Liver (tissue), 9 donors: ENCODE results near the gene TMEM131. TPM values are rescaled to one million over a fixed set of nuclear protein-coding genes. Genes with fewer than 3 reads are reported as not detected.

Source experiments
- DNase-seq: peaks from one replicate; pipeline ENCODE4 v3.0.0-alpha.2; 2017; ENCODE audit warnings: low spot score
- H3K27ac ChIP-seq, 2 donors: one replicate each; pipeline ENCODE4 v1.7.0; 2013; ENCODE audit warnings: inconsistent platforms in 2 of 2, low read length in 2 of 2, control low read depth in 1 of 2, low read depth in 1 of 2, mild to moderate bottlenecking in 1 of 2
- H3K27me3 ChIP-seq, 4 donors: one replicate each; pipeline versions ENCODE4 v1.6.1 to v1.7.0; 2013; ENCODE audit warnings: low read length in 3 of 4, inconsistent platforms in 1 of 4, mild to moderate bottlenecking in 1 of 4, moderate library complexity in 1 of 4; ENCODE audit not compliant: control insufficient read depth in 4 of 4, insufficient read depth in 4 of 4
- H3K36me3 ChIP-seq, 4 donors: one replicate each; pipeline versions ENCODE4 v1.6.1 to v1.7.0; 2013; ENCODE audit warnings: low read length in 3 of 4, mild to moderate bottlenecking in 3 of 4, low read depth in 1 of 4, moderate library complexity in 1 of 4; ENCODE audit not compliant: control insufficient read depth in 4 of 4, insufficient read depth in 3 of 4
- H3K4me1 ChIP-seq, 4 donors: one replicate each; pipeline versions ENCODE4 v1.6.1 to v1.7.0; 2013; ENCODE audit warnings: low read length in 3 of 4, mild to moderate bottlenecking in 3 of 4, moderate library complexity in 1 of 4; ENCODE audit not compliant: control insufficient read depth in 4 of 4, insufficient read depth in 4 of 4
- H3K4me3 ChIP-seq, 3 donors: one replicate each; pipeline versions ENCODE4 v1.6.1 to v1.7.0; 2013; ENCODE audit warnings: low read length in 3 of 3, control low read depth in 1 of 3, low read depth in 1 of 3, mild to moderate bottlenecking in 1 of 3
- H3K9ac ChIP-seq, 2 donors: one replicate each; pipeline ENCODE4 v1.7.0; 2013; ENCODE audit warnings: low read length in 2 of 2, mild to moderate bottlenecking in 2 of 2, moderate library complexity in 2 of 2, control low read depth in 1 of 2, low read depth in 1 of 2
- H3K9me3 ChIP-seq, 4 donors: one replicate each; pipeline versions ENCODE4 v1.6.1 to v1.7.0; 2013; ENCODE audit warnings: low read length in 3 of 4; ENCODE audit not compliant: control insufficient read depth in 4 of 4
- FOXA1 ChIP-seq: IDR thresholded peaks from 2 replicates; pipeline ENCODE4 v1.6.1; 2016; ENCODE audit warnings: antibody characterized with exemption
- GABPA ChIP-seq, 2 donors: IDR thresholded peaks in 1 of 2; conservative IDR thresholded peaks in 1 of 2; 2 replicates each; pipeline ENCODE4 v1.6.1; 2016; ENCODE audit warnings: antibody characterized with exemption in 2 of 2, mild to moderate bottlenecking in 1 of 2, moderate library complexity in 1 of 2
- HNF4A ChIP-seq, 2 donors: conservative IDR thresholded peaks; 2 replicates each; pipeline ENCODE4 v1.6.1; 2016; ENCODE audit warnings: antibody characterized with exemption in 2 of 2, mild to moderate bottlenecking in 2 of 2
- HNF4G ChIP-seq: IDR thresholded peaks from 2 replicates; pipeline ENCODE4 v1.6.1; 2016; ENCODE audit warnings: antibody characterized with exemption
- JUND ChIP-seq, 2 donors: IDR thresholded peaks; 2 replicates each; pipeline ENCODE4 v1.6.1; 2016; ENCODE audit warnings: antibody characterized with exemption in 2 of 2
- NR2F2 ChIP-seq: IDR thresholded peaks from 2 replicates; pipeline ENCODE4 v1.6.1; 2016; ENCODE audit warnings: antibody characterized with exemption
- RXRA ChIP-seq, 2 donors: IDR thresholded peaks; 2 replicates each; pipeline ENCODE4 v1.6.1; 2017 to 2018; ENCODE audit warnings: antibody characterized with exemption in 2 of 2, mild to moderate bottlenecking in 1 of 2
- SP1 ChIP-seq: IDR thresholded peaks from 2 replicates; pipeline ENCODE4 v1.6.1; 2018; ENCODE audit warnings: antibody characterized with exemption, mild to moderate bottlenecking
- TAF1 ChIP-seq: conservative IDR thresholded peaks from 2 replicates; pipeline ENCODE4 v1.6.1; 2016; ENCODE audit warnings: antibody characterized with exemption, mild to moderate bottlenecking
- YY1 ChIP-seq: IDR thresholded peaks from 2 replicates; pipeline ENCODE4 v1.6.1; 2016; ENCODE audit warnings: antibody characterized with exemption, mild to moderate bottlenecking
- WGBS: extraction: QIAGEN DNeasy Blood & Tissue Kit; methylation state at CpG from one replicate; pipeline ENCODE4 v1.1.7; 2013; 5-methylcytosine and 5-hydroxymethylcytosine counted together
- polyA plus RNA-seq, 2 donors: library from polyadenylated mRNA; stranded (reverse) in 1 of 2; unstranded in 1 of 2; fragments of 200-250 nt in 1 of 2; fragments of >200 nt in 1 of 2; fragmentation: Nextera tagmentation in 1 of 2; extraction: Ambion mirVana in 1 of 2; gene quantifications; one replicate each; pipeline versions ENCODE4 v1.2.1 to v1.2.3, GENCODE V29; 2013 to 2015
- total RNA-seq, 2 donors: library from RNA; depleted of rRNA; stranded (reverse); fragments of >200 nt; gene quantifications; one replicate each; pipeline ENCODE4 v1.2.3, GENCODE V29; 2014
- TF ChIP-seq, protein P1 (sequence below): IDR thresholded peaks from 2 replicates; pipeline ENCODE4 v1.6.1; 2016; ENCODE audit warnings: antibody characterized with exemption
- TF ChIP-seq, protein P2 (sequence below): IDR thresholded peaks from 2 replicates; pipeline ENCODE4 v1.6.1; 2016; ENCODE audit warnings: antibody characterized with exemption
- TF ChIP-seq, protein P3 (sequence below): IDR thresholded peaks from 2 replicates; pipeline ENCODE4 v1.6.1; 2016; ENCODE audit warnings: antibody characterized with exemption
- TF ChIP-seq, protein P4 (sequence below): fragments of 150-350 bp; IDR thresholded peaks from 2 replicates; pipeline ENCODE4 v1.5.1; 2017; ENCODE audit warnings: improper control_type of control experiment, low read depth, low read length; ENCODE audit not compliant: missing input control
- TF ChIP-seq, protein P5 (sequence below): IDR thresholded peaks from 2 replicates; pipeline ENCODE4 v1.6.1; 2016; ENCODE audit warnings: antibody characterized with exemption, mild to moderate bottlenecking
- donor health status: healthy.
- donor health status: healthy.
- donor health status: healthy.
- donor health status: healthy.
- donor health status: healthy.

Gene TMEM131
- total and polyA plus RNA-seq, 4 donors: 6.1 to 22.8 (median 11.2) TPM

DNA sequence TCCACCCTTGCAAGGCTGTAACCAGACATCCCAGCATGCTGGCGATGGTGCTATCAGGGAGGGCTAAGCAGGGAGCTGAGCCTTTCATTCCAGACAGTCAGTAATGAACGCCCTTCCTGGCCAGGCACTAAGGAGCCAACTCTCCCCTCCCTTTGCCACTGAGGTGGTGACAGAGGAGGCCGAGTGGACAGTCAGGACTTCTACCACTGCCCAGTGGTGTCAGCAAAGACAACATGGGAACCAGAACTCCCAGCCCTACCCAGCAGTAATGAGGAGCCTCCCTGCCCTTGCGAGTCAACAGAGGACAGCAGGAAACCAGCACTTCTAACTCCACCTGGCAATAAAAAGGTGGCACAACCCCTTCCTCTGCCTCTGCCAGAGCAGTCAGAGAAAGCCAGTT is 213.8 kb downstream of the TMEM131 start:
- H3K9ac ChIP-seq: no peak overlapping the region
- no peak overlapping the region for H3K27ac ChIP-seq
- TF ChIP-seq RXRA (IDR thresholded peaks at IDR 0.05) (no peak), YY1 (no peak), HNF4G (no peak), TAF1 (no peak), JUND (IDR thresholded peaks at IDR 0.05) (no peak), FOXA1 (no peak), SP1 (no peak)
- TF ChIP-seq, protein P1, sequence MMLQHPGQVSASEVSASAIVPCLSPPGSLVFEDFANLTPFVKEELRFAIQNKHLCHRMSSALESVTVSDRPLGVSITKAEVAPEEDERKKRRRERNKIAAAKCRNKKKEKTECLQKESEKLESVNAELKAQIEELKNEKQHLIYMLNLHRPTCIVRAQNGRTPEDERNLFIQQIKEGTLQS: no peak
- TF ChIP-seq, protein P2, sequence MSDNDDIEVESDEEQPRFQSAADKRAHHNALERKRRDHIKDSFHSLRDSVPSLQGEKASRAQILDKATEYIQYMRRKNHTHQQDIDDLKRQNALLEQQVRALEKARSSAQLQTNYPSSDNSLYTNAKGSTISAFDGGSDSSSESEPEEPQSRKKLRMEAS: no peak
- TF ChIP-seq, protein P3, sequence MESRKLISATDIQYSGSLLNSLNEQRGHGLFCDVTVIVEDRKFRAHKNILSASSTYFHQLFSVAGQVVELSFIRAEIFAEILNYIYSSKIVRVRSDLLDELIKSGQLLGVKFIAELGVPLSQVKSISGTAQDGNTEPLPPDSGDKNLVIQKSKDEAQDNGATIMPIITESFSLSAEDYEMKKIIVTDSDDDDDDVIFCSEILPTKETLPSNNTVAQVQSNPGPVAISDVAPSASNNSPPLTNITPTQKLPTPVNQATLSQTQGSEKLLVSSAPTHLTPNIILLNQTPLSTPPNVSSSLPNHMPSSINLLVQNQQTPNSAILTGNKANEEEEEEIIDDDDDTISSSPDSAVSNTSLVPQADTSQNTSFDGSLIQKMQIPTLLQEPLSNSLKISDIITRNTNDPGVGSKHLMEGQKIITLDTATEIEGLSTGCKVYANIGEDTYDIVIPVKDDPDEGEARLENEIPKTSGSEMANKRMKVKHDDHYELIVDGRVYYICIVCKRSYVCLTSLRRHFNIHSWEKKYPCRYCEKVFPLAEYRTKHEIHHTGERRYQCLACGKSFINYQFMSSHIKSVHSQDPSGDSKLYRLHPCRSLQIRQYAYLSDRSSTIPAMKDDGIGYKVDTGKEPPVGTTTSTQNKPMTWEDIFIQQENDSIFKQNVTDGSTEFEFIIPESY: no peak
- WGBS: 94% methylated on average over 4 of the region's 4 CpGs
- DNase-seq: no peak
- H3K4me3 ChIP-seq: no peak overlapping the region
- no peaks in the 10 kb centered on the region for H3K4me1 ChIP-seq
- H3K36me3 ChIP-seq: peaks cover 0 to 3% (median 2%) of the 10 kb centered on the region in 4 donors
- no peaks in the 10 kb centered on the region for H3K9me3 ChIP-seq
- no peaks in the 10 kb centered on the region for H3K27me3 ChIP-seq

DNA sequence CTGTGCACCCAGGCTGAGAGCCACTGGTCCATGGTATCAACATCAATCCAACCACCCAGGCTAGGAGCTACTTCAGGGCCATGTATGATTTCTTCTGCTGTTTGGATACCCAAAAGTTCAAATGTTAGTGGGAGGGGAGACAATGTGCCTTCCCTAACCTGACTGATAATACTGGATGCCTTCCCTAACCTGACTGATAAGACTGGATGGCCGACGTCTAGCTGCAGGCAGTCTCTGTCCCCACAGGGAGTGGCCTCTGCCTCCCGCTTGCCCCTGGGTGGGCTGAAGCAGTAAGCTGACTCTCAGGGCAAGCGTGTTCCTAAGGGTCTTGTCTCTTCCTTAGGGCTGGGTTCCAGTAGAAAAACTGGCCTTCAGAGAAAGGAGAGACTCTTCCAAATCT is 216.6 kb downstream of the TMEM131 start:
- peaks cover 7 to 18% (median 10%) of the 10 kb centered on the region in 4 donors for H3K36me3 ChIP-seq
- no peak for DNase-seq
- WGBS: 88% methylated on average over 4 of the region's 4 CpGs

More for the DNA sequence above, 216.6 kb downstream of the TMEM131 start:
- no peaks in the 10 kb centered on the region for H3K9me3 ChIP-seq
- TF ChIP-seq, protein P2: no peak
- TF ChIP-seq NR2F2 (no peak), TAF1 (no peak), JUND (IDR thresholded peaks at IDR 0.05) (no peak), HNF4A (conservative IDR thresholded peaks at IDR 0.05) (no peak), RXRA (IDR thresholded peaks at IDR 0.05) (no peak), GABPA (IDR thresholded peaks at IDR 0.05 in 1 of 2, conservative IDR thresholded peaks at IDR 0.05 in 1 of 2) (no peak), SP1 (no peak), HNF4G (no peak), YY1 (no peak)
- TF ChIP-seq, protein P4, sequence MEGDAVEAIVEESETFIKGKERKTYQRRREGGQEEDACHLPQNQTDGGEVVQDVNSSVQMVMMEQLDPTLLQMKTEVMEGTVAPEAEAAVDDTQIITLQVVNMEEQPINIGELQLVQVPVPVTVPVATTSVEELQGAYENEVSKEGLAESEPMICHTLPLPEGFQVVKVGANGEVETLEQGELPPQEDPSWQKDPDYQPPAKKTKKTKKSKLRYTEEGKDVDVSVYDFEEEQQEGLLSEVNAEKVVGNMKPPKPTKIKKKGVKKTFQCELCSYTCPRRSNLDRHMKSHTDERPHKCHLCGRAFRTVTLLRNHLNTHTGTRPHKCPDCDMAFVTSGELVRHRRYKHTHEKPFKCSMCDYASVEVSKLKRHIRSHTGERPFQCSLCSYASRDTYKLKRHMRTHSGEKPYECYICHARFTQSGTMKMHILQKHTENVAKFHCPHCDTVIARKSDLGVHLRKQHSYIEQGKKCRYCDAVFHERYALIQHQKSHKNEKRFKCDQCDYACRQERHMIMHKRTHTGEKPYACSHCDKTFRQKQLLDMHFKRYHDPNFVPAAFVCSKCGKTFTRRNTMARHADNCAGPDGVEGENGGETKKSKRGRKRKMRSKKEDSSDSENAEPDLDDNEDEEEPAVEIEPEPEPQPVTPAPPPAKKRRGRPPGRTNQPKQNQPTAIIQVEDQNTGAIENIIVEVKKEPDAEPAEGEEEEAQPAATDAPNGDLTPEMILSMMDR: no peak
- TF ChIP-seq, protein P5, sequence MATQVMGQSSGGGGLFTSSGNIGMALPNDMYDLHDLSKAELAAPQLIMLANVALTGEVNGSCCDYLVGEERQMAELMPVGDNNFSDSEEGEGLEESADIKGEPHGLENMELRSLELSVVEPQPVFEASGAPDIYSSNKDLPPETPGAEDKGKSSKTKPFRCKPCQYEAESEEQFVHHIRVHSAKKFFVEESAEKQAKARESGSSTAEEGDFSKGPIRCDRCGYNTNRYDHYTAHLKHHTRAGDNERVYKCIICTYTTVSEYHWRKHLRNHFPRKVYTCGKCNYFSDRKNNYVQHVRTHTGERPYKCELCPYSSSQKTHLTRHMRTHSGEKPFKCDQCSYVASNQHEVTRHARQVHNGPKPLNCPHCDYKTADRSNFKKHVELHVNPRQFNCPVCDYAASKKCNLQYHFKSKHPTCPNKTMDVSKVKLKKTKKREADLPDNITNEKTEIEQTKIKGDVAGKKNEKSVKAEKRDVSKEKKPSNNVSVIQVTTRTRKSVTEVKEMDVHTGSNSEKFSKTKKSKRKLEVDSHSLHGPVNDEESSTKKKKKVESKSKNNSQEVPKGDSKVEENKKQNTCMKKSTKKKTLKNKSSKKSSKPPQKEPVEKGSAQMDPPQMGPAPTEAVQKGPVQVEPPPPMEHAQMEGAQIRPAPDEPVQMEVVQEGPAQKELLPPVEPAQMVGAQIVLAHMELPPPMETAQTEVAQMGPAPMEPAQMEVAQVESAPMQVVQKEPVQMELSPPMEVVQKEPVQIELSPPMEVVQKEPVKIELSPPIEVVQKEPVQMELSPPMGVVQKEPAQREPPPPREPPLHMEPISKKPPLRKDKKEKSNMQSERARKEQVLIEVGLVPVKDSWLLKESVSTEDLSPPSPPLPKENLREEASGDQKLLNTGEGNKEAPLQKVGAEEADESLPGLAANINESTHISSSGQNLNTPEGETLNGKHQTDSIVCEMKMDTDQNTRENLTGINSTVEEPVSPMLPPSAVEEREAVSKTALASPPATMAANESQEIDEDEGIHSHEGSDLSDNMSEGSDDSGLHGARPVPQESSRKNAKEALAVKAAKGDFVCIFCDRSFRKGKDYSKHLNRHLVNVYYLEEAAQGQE: no peak
- TF ChIP-seq, protein P1: no peak
- no peak overlapping the region for H3K27ac ChIP-seq
- H3K27me3 ChIP-seq: no peaks in the 10 kb centered on the region
- no peak overlapping the region for H3K9ac ChIP-seq
- H3K4me1 ChIP-seq: no peaks in the 10 kb centered on the region
- H3K4me3 ChIP-seq: no peak overlapping the region
